GM19240 (cell line): ENCODE measurements around the gene CNKSR3.

ENCODE experiments used
- DNase-seq: peaks from one replicate; pipeline ENCODE4 v3.0.0; 2011; ENCODE audit warnings: low spot score; ENCODE audit not compliant: insufficient read length

CNKSR3 gene

DNA sequence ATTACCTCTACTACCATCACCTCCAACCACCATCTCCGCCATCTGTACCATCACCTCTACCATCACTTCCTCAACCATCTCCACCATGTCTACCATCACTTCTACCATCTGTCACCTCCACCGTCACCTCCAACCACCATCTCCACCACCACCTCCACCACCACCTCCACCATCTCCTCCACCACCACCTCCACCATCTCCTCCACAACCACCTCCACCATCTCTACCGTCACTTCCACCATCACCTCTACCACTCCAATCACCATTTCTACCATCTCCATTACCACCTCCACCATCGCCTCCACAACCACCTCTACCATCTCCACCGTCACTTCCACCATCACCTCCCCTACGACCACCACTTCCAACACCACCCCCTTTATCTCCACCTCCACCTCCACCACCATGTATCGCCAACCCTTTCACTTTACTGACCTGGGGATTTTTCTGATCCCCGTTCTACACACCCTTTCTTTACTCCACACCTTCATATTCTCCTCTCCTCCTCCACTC is 156.2 kb downstream of the CNKSR3 start:
- no peak for DNase-seq

DNA sequence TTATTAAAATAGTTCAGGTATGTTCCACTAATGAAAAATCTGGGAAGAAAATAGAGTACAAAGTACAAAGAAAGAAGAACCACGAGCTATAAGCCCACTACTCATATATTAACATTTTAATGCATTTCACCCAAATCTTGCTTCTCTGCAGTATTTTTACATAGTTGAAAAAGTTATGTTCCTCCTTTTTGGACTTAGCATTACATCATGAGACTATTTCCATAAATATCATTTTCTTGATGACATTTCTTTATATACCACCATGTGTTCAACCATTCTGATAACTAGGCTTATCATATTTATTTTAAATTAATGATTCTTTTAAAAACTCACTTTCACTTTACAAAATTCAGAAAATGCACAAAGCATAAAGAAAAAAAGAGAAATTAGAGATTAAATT is 156.9 kb downstream of the CNKSR3 start:
- no peak for DNase-seq

DNA sequence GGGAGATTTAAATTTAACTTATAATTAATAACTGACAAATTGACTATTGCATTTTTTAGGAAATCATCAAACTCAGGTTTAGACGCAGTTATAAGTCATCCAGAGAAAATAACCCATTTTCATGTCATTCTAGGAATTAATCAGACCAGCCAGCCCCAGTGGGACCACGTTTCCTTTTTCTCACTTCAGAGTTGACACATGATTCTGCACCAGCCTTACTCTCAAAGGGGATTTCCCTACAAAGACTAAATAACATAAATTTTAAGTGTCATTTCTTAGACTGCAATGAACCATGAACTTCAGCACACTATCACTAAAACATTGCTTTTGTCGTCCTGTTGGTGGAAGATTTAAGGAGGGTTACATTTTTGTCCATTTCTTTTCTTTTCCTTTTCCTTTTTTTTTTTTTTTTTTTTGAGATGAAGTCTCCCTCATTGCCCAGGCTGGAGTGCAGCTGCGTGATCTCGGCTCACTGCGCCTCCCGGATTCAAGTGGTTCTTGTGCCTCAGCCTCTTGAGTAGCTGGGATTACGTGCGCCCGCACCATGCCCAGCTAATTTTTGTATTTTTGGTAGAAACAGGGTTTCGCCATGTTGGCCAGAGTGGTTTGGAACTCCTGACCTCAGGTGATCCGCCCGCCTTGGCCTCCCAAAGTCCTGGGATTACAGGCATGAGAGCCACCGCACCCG is 157.4 kb downstream of the CNKSR3 start:
- peak; percentile 19 for DNase-seq

DNA sequence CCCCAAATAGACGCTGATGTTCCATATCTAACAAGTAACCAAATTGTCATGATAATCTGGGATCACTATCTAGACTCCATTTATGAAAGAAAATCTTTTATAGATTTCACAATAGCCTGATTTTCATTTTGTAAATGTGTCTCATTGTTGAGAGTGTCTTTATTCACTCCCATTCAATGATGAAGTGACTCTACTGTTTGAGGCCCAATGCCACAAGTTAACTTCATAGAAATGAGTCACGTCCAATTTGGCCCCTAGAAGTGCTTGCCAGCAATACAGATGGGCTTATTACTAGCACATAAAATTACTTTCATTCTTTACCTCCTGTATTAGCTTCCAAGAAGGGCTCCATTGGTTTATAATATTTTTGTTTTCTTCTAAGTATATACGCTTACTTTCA is 160.2 kb downstream of the CNKSR3 start:
- no peak for DNase-seq

DNA sequence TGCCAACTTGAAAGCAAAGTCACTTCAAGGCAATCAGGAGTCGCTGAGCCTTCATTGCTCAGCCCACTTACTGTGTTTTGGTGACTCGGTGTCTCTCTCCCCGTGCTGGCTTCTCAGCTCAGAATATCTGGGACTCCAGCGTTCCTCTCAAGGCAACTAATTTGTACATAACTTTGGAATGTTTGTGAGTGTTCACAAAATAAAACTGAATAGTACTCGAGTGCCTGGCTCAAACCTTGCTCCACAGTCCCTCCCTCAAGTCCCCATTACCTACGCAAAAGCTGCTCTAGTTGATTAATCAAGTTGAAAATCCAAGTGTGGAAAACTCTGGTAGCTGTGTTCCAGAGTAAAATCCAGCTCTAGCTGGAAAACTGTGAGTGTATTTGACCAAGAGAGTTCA is 162.5 kb downstream of the CNKSR3 start:
- DNase-seq, result no peak

DNA sequence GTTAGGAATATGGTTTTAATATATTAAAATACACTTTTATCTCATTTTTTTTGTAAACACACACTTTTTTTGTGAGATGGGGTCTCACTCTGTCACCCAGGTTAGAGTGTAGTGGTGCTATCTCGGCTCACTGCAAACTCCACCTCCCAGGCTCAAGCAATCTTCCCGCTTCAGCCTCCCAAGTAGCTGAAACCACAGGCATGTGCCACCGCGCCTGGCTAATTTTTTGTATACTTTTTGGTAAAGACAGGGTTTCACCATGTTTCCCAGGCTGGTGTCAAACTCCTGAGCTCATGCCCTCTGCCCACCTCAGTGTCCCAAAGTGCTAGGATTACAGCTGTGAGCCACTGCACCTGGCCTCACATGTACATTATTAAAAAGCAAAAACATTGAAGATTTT is 164.7 kb downstream of the CNKSR3 start:
- no peak for DNase-seq

DNA sequence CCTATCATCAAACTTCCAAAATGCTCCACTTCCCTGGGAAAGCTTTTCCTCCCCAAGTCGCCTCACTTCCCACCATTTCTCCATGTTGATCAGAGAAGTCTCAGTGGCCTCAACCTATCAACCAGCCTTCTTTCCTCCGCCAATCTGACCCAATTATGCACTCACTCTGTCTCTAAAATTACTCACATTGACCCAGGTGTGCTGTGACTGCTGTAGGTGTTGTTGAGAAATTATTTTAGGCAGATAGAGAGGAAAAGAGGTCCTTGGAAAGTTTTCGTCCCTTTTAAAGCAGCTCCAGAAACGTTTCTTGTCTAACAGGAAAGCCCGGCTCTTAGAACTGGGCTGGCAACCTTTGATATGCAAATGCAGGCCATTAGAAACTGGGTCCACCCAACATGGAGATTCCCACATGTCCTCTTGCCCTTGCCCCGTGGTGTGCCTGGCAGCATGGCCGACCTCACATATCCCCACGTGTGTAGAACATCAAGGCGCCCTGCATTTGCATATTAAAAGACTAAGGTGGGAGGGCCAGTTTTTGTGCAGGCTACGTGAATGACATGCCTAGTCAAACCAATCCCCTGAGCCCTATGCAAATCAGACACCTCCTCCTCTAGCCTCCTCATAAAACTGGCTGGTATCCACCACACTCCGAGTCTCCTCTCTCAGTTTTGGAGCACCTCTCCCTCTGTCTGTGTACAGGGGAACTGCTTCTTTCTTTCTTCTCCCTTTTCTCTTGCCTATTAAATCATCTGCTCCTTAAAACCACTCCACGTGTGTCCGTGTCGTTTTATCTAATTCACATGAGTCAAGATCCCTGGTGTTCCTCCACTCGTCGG is 166.8 kb downstream of the CNKSR3 start:
- no peak for DNase-seq

DNA sequence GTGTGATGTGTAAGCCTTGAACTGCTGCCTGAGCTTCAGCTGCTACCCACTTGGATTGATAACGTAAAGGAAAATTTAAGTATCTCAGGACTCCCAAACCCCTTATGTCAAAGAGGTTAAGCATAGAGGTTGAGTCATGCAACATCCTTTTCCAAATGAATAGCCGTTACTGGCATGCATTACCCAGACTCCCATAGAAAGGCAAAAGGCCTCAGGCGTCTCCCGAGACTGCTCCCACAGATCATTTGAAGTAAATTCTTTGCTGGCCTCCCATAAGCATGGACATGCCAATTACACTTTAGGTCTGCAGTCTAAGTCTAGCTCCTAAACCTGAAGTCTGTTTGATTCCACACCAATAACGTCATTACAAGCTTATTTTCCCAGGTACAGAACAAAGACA is 168.6 kb downstream of the CNKSR3 start:
- no peak for DNase-seq

DNA sequence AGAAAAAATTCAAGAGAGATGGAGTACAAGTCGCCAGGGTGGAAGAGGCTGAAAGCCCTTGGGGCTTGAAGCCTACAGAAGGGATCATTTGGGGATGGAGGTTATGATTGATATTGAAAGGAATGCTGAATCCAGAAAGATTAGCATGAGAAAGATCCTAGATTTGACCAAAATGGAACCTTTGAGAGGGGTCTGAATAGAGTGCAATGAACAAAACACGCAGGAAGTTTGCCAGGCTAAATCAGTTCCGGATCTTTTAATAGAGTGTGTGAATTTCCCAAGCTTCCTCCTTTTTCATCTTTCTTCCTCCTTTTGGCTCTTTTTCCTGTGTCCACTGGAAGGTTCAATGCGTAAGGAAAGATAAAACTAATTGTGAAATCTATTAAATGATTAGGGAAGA is 169.1 kb downstream of the CNKSR3 start:
- DNase-seq, result no peak
